ENCODE data around the gene CADPS2.

GRCh38 chr7:122686360-122686878 lies 199.8 kb downstream of the CADPS2 start:
- TF ChIP-seq POLR2A (IDR thresholded peaks at IDR 0.05) = no peak
- no peak for TF ChIP-seq EP300 (IDR thresholded peaks at IDR 0.05)
- TF ChIP-seq POLR2AphosphoS5 (IDR thresholded peaks at IDR 0.05) = no peak
